Peyer's patch (tissue), 4 donors: ENCODE results near the gene GID8.

ENCODE experiments used
- POLR2A ChIP-seq, 2 donors: fragments of 450-650 bp; IDR thresholded peaks; one replicate each; pipeline ENCODE4 v1.5.1; 2017; ENCODE audit warnings: antibody characterized with exemption in 2 of 2, mild to moderate bottlenecking in 2 of 2, moderate library complexity in 2 of 2
- TF ChIP-seq, protein P1 (sequence below), 6 experiments: fragments of 450-650 bp in 4 of 6; fragments of 200-600 bp in 2 of 6; sonication (generic) in 1 of 6; IDR thresholded peaks; one replicate each; pipeline ENCODE4 v1.5.1; 2017 to 2019; ENCODE audit warnings: antibody characterized with exemption in 6 of 6, mild to moderate bottlenecking in 3 of 6, moderate library complexity in 1 of 6

DNA sequence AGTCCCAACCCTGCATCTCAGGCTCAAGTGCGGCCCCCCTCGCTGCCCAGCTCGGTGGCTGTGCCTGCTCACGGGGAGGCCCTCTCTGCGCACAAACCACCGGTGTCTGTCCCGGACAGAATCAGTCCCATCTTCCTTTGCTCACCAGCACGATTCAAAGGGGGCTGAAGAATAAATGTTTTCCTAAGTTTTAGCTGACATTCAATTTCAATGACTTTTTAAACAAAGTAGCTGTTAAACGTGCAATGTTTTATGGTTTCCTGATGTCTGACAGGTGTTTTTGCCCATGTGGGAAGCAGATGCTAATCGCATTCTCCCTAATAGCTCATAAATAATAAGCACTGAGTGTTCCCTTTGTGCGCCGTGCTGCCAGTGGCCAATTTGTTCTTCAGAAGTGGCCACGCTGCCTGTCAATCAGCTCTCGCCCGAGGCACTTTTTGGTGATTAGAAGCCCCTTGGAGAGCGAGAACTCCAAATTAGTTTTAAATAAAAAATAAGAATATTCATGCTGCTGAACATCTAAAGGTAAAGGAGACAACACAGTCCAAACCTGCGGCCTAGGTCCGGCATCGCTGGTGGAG is 42.5 kb downstream of the GID8 start:
- TF ChIP-seq, protein P1, sequence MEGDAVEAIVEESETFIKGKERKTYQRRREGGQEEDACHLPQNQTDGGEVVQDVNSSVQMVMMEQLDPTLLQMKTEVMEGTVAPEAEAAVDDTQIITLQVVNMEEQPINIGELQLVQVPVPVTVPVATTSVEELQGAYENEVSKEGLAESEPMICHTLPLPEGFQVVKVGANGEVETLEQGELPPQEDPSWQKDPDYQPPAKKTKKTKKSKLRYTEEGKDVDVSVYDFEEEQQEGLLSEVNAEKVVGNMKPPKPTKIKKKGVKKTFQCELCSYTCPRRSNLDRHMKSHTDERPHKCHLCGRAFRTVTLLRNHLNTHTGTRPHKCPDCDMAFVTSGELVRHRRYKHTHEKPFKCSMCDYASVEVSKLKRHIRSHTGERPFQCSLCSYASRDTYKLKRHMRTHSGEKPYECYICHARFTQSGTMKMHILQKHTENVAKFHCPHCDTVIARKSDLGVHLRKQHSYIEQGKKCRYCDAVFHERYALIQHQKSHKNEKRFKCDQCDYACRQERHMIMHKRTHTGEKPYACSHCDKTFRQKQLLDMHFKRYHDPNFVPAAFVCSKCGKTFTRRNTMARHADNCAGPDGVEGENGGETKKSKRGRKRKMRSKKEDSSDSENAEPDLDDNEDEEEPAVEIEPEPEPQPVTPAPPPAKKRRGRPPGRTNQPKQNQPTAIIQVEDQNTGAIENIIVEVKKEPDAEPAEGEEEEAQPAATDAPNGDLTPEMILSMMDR (IDR thresholded peaks at IDR 0.05): no peak
- no peak for TF ChIP-seq POLR2A (IDR thresholded peaks at IDR 0.05)
